Stimulated activated CD8-positive, alpha-beta memory T cell treated with anti-CD3 and anti-CD28 coated beads, Interleukin-12 subunit alpha, Interleukin-12 subunit beta, amount 100 ng/mL, for 24 hours (primary cell): Measurements from ENCODE around the gene IGSF21.

Experiments used
- DNase-seq: peaks from one replicate; pipeline ENCODE4 v3.0.0-alpha.2; 2020; ENCODE audit errors: extremely low read depth

The IGSF21 gene

DNA sequence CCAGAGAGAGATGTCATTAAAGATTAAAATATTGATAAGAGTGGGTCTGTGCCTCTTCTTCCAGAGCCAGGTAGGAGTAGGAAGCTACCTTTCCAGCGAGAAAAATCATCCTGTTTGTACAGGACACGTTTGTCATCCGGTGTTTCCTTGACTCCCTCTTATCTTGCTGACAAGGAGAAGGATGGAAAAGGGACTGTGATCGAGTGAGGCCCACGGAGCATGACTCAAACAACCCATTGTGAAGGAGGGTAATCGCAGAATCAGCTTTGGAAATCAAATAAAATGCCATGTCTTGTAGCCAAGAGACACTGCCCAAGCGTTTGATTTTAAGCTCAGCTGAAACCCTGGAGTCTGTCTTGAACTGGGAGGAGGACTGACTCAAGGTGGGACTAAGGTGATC is 97.7 kb downstream of the IGSF21 start:
- DNase-seq: no peak

DNA sequence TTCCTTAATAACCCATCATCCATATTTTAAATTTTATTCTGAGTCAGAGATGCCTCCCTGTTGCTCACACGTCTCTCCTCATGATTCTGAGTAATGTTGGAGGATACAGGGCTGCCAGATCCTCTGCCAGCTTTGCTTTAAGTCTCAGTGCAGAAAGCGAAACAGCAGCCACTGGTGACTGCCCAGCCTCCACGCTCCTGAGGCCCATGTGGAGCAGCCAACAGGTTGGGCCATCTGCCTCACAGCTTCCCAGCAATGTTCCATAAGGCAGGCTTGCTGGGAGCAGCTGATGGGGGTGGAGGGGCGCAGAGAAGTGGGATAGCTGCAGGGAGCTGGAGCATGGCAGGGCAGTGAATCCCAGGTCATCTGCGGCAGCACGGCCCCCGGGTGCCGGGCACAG is 104.2 kb downstream of the IGSF21 start:
- DNase-seq: no peak

DNA sequence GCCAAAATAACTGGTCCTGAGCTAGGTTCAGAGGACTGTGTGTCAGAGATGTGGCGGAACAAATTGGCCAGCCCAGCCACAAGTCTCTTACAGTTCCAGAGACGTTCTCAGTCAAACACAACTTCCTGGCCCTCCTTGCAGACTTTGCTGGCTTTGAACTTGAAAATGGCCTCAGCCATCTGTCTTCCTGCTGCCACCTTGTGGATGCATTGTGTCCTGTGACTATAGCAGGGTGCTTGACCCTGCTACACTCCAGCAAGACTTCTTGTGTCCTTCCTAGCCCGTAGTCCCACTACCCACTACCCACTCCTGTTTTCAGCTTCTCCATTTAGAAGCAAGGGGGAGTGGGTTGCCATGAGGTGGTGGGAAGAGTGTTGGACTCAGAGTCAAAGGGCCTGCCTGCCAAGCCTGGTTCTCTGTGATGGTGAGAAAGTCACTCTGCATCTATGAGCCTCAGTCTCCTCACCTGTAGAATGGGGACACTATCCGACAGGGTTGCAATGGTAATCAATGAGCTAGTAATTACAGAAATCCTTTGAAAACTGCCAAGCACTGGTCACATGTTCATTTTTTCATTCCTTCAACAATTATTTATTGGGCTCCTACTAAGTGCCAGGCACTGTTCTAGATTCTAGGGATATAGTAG is 109.9 kb downstream of the IGSF21 start:
- DNase-seq: no peak

DNA sequence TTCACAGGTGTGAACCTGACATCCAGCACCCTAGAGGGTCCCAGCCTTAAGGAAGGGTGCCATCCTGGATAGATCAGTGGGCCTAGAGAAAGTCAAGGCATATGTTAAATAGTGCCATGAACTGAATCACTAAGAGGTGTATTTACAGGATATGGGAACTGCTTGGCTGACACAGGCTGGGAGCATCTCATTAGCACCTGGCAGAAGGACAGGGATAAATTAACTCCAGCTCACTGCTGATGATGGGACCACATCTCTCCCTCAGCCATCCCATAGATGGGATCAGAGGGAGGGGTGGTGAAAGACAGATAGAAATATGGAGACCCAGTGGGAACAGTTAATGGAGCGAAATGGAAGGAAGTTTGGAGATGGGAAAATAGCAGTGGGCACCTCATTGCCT is 122.0 kb downstream of the IGSF21 start:
- no peak for DNase-seq

DNA sequence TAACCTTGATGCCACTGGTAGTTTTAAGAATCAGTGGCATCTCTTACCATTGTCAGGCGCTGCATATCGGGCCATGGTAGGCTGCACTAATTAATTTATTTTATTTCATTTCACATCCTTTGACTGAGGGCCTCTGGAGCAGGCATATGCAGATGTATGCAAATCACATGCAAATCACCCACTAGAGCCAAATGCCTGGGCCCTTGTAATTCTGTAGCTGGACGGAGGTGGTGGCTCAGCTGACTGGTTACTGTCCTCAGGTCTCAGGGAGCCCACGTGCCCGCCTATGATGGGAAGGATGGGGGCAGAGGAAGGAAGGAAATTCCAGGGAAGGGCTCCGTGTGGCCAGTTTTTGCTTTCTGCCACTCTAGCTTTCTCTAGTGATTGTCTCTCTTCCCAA is 122.7 kb downstream of the IGSF21 start:
- no peak for DNase-seq

DNA sequence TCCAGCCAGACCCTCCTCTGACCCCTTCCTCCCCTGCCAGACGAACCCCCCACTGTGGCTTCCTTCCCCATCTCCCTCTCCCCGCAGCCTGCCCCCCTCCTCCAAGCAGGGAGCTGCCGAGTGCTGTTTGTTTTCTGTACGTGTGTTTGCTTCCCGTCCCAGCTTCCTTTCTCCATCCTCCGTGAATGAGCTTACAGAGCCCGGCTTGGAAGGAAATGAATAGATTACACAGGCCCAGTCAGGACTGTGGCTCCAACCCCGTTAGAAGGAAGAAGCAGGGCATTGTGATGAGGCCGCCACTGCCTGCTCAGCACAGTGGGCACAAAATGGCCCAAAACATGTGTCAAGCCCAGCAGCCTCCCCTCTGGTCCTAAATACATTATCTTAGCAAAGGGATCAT is 123.2 kb downstream of the IGSF21 start:
- DNase-seq: no peak

DNA sequence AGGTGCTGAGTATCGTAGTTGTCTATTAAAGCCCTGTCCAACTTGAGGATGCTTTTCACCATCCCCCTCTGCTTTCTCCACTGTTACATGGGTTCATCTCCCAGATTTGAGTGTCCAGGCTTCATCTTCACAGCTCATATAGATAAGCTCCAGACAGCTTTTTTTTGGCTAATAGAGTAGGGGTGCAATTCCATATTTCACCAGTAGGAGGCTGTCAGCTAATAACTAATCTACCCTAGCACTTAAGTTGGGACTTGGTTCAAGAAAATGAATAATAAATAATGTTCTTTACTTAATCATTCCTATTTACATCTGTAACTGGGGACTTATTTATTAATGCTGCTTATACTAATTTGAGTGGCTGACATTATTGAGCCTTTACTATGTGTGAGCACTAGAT is 124.5 kb downstream of the IGSF21 start:
- no peak for DNase-seq

DNA sequence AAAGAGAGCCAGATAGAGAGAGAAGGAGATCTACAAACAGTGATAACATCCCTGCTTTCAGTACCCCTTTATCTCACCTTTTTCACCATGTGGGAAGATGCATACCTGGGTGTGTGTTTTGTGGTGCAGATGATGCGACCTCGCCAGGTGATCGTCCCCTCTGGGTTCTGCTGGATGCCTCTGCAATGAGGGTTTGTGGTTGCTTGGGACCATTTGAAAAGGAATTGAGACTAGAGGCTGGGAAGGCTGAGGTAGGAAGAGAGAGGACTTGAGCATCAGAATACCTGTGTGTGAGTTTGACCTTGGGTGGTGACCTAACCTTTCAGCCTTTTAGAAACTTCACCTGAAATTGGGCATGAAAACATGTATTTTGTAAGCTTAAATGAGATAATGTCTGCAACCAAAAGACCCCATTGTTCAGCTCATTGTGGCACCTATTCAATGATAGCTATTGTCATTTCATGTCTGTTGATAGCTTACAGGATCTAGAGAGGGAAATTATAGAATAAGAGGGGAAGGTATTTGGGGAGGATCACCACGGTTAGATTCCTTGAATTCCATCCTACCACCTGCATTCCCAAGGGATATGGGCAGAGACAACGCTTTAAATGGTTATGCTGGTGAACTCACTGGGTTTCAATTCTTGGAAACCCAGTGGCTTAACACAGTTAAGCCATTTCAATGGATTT is 125.7 kb downstream of the IGSF21 start:
- DNase-seq: no peak

DNA sequence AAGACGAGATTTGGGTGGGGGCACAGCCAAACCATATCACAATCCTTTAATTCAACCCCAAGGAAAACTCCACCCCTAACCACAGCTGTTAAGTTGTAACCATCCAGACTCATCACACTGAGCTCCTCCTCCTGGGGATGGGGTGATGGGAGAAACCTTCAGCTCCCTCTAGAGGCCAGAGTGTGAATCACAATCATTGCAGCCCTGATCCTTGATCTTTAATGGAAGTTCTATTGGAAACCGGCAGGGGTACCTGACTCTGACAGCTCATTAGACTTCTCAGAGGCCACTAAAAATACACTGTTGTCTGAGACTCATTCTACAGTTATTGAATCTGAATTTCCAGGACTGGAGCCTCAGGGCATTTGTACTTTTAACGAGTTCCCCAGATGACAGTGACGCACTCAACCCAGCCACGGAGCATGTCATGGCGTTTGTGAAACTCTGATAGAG is 127.2 kb downstream of the IGSF21 start:
- no peak for DNase-seq

DNA sequence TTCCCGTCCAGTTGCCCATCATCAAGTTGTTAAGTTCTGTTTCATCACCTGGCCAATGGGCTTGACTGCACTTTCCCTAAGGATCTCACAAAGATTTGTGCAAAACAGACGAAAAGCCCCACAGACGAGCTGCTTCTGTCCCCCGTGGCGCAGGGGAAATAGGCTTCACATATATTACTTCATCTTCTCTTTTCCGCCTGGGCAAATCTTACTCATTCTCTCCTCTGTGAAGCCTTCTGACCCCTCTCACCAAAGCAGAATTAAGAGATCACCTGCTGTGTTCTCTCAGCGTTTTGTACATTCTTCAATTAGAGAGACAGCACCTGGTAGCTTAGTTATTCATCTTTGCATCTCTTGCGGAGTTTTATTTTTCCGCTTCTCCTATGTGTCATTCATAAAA is 129.8 kb downstream of the IGSF21 start:
- no peak for DNase-seq

DNA sequence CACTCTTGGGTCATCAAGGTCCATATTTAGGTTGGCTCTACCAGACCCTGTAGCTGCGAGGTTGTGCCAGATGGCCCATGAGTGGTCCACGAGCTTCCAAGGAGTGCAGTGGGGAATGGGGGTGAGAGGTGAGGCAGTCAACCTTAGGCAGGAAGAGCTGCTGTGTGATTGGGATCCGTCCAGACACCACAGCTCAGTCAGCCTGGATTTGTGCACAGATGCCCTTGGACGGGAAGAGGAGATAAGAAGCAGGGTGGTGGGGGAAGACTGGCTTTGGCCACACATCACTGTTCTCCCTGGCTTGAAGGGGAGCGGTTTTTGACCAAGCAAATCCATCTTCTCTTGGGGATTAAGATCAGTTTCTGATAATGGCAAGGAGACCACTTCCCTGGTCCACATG is 130.6 kb downstream of the IGSF21 start:
- no peak for DNase-seq

DNA sequence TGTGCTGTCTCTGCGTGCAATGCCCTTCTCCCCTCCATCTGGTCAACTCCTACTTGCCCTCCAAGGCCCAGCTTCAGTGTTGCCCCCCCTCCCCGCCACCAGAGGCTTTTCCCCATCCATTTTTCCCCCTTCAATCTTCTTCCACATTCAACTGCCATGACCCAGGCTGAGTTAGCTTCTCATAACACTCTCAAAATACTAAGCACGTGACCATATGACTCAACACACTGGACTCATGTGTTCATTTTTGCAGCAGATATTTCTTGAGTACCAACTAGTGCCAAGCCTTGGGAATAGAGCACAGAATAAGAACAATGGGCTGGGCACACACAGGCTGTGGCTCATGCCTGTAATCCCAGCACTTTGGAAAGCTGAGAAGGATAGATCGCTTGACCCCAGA is 132.1 kb downstream of the IGSF21 start:
- no peak for DNase-seq

DNA sequence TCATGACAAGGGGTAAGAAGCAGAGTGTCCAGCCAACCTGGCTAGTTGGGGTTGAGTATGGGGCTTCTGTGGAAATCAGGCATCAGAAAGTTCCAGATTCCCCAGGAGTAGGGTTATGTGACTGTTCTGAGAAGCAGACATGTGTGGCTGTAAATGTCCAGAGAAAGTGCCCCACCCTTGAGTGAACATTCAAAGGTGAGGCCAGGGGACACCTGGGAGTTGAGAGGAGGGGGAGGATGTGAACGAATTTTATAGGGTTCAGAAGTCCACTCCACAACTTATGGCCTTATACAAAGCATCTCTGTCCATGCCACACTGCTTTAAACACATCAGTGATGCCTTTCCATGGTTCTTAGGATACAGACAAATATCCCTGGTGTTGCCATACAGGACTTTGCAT is 133.3 kb downstream of the IGSF21 start:
- DNase-seq: no peak

DNA sequence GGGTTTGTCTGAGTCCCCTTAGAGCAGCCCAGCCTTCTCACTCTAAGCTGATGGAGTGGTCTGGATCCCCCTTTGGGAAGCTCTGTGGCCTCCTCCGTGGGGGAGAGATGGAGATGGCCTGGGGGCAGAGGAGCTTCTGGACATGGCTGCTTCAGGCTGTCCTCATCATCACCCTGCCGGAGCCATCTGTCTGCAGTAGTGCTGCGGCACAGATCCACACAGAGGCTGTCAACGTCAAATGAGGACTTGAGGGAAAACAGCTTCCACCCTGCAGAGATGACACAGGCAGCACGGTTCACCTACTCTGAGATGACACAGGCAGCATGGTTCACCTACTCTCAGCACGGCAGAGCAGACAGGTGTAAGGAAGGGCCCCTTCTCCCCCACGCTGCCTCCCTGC is 134.3 kb downstream of the IGSF21 start:
- no peak for DNase-seq

DNA sequence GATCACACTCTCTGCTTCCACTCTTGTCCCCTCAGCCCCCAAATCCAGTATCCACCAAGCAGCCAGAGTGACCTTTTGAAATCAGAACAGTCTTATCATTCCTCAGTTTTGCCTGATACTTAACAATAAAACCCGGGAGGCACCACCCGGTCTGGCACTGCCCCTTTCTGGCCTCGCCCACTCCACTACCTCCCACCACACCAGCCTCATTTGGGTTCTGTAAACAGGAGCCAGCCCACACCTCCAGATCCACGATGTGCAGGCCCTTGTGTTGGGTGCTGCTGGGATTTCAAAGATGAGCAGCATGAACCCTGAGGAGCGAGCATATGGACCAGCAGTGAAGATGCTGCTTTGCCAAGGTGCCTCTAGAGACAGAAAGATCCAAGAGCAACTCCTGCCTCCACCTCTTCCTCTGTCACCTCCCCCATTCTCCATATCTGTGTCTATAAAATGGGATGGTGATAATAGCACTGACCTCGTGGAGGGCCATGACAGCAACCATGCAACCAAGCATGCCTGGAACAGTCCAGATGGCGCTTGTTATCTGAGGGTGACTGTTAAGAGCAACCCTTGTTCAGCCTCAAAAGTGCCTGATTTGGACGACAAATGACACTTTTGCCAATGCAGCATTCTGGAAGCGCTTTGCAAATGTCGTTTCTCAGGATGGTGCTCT is 136.0 kb downstream of the IGSF21 start:
- no peak for DNase-seq

DNA sequence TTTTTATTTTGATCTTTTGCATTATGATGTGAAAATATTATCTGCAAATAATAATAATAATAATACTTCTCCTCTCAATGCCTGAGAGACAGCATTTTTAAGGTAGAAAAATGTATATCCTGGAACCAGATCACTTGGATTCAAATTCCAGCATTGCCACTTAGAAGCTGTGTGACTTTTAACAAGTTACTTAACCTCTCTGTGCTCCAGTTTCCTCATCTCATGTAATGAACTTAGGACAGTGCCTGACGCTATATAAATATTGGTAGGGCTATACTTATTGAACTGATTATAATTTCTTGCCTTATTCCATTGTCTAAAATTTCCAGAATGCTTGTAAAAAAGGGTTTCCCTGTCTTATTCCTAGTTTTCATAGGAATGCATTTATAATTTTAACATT is 137.2 kb downstream of the IGSF21 start:
- DNase-seq: no peak

DNA sequence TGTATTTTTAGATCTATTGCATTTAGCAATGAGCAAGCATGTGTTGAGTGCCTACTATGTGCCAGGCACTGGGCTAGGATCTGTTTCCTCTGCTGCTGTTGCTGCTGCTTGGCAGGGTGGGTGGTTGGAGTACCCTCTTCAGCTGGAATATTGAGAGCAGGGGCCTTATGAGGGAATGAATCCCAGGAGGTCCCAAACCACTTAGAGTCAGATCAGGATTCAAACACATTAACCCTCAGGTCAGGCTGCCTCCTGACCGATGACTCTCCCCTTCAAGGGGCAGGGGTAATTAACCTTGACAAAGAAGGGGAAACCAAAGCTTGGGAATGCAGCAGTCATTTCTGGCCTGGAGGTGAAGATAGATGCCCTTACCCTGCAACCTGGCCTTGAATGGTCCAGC is 138.0 kb downstream of the IGSF21 start:
- no peak for DNase-seq

DNA sequence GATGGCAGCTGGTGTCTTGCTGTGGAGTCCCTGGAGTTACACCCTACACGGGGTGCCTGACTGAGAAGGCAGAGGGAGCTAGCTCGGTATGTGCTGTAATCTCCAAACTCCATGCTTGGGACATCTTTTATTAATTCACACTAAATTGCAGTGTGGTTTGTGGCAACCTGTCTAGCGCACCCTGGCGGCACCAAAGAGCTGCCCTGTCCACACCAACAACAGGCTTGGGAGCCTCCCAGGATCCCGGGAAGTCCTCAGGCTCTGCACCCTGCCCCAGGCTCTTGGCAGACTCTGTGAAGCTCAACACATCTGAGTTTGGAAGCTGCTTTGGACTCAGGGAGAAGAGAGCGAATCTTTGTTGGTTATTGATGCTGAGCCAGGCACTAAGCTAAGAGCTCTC is 138.9 kb downstream of the IGSF21 start:
- DNase-seq: no peak

DNA sequence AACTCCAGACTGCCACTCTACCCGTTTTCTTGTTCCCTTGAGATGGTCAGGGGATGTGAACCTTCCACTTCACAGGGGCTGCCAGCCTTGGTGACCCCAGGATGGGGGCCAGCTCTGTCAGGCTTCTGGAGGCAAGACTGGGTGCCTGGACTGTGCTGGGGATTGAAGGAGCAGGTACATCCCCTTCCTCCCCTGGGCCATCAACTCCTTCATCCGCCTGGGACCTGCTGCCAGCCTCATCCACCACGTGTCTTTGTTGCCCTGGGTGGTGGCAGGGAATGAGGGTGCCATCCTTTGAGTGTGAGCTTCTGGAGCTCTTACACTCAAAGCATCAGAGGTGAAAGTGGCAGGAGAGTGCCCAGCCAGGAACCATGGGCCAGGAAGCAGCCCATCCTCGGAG is 139.6 kb downstream of the IGSF21 start:
- DNase-seq: no peak

DNA sequence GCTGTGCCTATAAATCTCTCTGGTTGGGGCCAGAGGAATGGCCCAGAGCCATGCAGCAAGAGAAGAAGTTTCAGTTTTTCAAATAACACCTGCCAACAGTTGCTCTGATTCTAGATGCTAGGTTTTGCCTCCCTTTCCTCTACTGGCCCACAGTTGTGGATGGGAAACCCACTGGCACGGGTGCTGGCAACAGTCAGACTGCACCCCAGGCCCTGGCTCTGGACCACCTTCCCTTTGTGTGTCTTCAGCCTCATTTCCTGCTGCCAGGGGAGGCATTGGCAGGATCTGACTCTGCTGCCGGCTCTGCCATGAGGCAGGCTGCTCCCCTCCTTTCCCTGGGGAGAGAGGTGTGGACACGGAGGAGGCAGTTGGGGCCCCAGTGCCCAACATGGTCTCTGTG is 142.0 kb downstream of the IGSF21 start:
- no peak for DNase-seq

DNA sequence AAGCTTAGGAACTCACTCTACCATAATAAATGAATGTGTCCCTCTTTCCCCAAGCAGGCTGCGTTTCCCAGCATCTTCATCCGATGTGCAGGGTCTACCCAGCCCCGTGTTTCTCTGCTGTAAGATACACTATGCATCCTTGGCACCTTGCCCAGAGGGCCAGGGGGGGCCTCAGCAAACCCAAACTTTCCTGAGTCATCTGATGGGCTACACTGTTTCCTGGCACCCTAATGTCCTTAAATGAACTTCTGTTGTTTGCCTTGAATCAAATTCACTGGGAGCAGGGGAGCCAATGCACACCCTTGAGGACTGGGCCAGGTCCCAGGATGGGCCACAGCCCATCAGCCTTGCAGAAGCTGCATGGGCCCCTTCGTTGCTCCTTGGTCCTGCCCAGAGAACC is 145.5 kb downstream of the IGSF21 start:
- DNase-seq: no peak

DNA sequence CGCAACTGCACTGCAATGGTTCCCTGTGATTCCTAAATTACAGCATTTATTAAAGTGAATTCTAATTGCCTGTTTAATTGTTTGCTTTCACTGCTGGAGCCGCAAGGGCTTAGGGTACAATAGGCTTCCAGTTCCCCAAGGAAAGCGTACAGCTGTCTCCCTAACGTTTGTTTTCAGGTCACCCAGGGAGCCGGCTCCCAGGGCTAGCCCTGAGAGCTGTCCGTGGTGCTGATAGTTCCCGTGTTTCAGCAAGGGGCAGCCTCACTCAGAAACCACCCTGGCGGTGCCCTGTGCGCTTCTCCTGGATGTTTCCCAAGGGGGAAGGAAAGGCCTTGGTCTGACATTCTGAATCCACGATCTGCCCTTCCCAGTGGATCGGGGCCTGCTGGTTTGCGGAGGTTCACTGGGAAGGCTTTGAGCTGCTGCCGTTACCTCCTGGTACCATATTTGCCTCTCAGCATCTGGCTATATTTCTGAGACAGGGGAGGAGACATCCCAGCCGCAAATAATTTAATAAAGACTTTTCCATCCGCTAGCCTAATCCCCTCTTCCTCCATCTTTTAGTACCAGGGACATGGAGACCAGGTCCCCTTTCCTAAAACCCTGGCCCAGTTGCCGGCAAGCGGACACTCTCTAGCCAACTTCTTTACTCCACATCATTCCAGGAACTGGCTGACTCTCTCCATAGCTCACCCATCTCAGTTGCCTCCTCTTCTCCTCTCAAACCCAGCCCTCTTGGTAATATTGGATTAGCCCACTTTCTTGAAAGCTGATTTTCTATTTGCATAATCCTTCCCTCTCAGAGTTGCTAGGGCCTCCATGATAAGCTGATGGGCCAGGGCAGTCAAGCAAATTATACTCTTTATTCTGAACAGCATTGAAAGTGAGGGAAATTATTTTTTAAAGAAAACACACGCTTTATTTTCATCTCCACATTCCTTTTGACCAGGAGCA is 149.0 kb downstream of the IGSF21 start:
- DNase-seq: no peak
